IPS-NIHi7 (cell line): Measurements from ENCODE around the gene IL1RAPL1.
A peak's percentile ranks its signal among the peaks of the same experiment; 100 is the strongest.
"Not testable (repeated sequence)": the region's sequence is repeated elsewhere in the genome, so short reads cannot be mapped to it uniquely, and the experiment has no call there.

Experiments used
- DNase-seq: peaks from one replicate; pipeline ENCODE4 v3.0.0; 2012; ENCODE audit warnings: mixed read lengths; ENCODE audit errors: extremely low spot score

IL1RAPL1 gene

GRCh38 chrX:28628120-28628519 is 40.9 kb downstream of the IL1RAPL1 start:
- no peak for DNase-seq

GRCh38 chrX:28638775-28639174 is 51.5 kb downstream of the IL1RAPL1 start:
- DNase-seq = no peak

GRCh38 chrX:28639451-28639850 is 52.2 kb downstream of the IL1RAPL1 start:
- no peak for DNase-seq

GRCh38 chrX:28649541-28649940 is 62.3 kb downstream of the IL1RAPL1 start:
- DNase-seq = no peak

GRCh38 chrX:28651186-28651585 is 63.9 kb downstream of the IL1RAPL1 start:
- no peak for DNase-seq

- peak; percentile 14 for DNase-seq
Measured at GRCh38 chrX:28659269-28659668, 72.0 kb downstream of the IL1RAPL1 start.

- no peak for DNase-seq
Measured at GRCh38 chrX:28665778-28666177, 78.5 kb downstream of the IL1RAPL1 start.

- DNase-seq = no peak
Measured at GRCh38 chrX:28668303-28668702, 81.1 kb downstream of the IL1RAPL1 start.

- DNase-seq = no peak
Measured at GRCh38 chrX:28668957-28669356, 81.7 kb downstream of the IL1RAPL1 start.

GRCh38 chrX:28670074-28670473 is 82.8 kb downstream of the IL1RAPL1 start:
- DNase-seq = no peak

GRCh38 chrX:28675173-28675572 is 87.9 kb downstream of the IL1RAPL1 start:
- DNase-seq = no peak

- DNase-seq = no peak
Measured at GRCh38 chrX:28693101-28693500, 105.9 kb downstream of the IL1RAPL1 start.

GRCh38 chrX:28697732-28698131 is 110.5 kb downstream of the IL1RAPL1 start:
- DNase-seq = no peak

GRCh38 chrX:28701222-28701621 is 114.0 kb downstream of the IL1RAPL1 start:
- DNase-seq = no peak

GRCh38 chrX:28706964-28707363 is 119.7 kb downstream of the IL1RAPL1 start:
- no peak for DNase-seq

- DNase-seq = no peak
Measured at GRCh38 chrX:28709421-28709820, 122.2 kb downstream of the IL1RAPL1 start.

GRCh38 chrX:28717864-28718263 is 130.6 kb downstream of the IL1RAPL1 start:
- no peak for DNase-seq

- no peak for DNase-seq
Measured at GRCh38 chrX:28718450-28718849, 131.2 kb downstream of the IL1RAPL1 start.

GRCh38 chrX:28719620-28720019 is 132.4 kb downstream of the IL1RAPL1 start:
- no peak for DNase-seq

- DNase-seq = no peak
Measured at GRCh38 chrX:28752330-28752729, 165.1 kb downstream of the IL1RAPL1 start.

GRCh38 chrX:28756175-28756574 is 168.9 kb downstream of the IL1RAPL1 start:
- no peak for DNase-seq

- DNase-seq = no peak
Measured at GRCh38 chrX:28756647-28757046, 169.4 kb downstream of the IL1RAPL1 start.

- DNase-seq = no peak
Measured at GRCh38 chrX:28757290-28757689, 170.0 kb downstream of the IL1RAPL1 start.

- not testable (repeated sequence) for DNase-seq
Measured at GRCh38 chrX:28766561-28766960, 179.3 kb downstream of the IL1RAPL1 start.

GRCh38 chrX:28773807-28774206 is 186.6 kb downstream of the IL1RAPL1 start:
- no peak for DNase-seq
